NOMO-1 (cell line): ENCODE measurements around the gene SCMH1.

Source experiments
- DNase-seq, 2 experiments: peaks; one replicate each; lab custom pipeline; 2025; ENCODE audit not compliant: unreplicated experiment in 2 of 2; lab: John Stamatoyannopoulos, UW

The SCMH1 gene

DNA sequence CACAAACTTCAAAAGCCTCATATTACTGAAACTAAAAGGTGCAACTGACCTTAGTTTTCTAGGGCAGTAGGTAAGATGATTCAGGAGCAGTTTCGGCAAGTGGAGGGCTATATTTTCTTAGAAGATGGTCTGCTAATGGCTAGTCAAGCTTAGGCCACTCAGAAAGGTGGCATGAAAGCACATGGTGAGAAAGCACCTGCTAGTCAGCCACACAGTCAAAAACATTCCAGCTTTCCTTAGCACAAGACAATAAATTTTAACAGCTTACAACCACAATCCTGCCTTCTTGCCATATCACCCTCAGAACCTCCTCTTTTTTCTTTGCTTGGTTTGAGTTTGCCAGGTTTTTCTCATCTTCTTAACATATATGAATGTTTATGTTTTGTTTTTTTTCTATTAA, 139.5 kb downstream of the SCMH1 start:
- no peak for DNase-seq

DNA sequence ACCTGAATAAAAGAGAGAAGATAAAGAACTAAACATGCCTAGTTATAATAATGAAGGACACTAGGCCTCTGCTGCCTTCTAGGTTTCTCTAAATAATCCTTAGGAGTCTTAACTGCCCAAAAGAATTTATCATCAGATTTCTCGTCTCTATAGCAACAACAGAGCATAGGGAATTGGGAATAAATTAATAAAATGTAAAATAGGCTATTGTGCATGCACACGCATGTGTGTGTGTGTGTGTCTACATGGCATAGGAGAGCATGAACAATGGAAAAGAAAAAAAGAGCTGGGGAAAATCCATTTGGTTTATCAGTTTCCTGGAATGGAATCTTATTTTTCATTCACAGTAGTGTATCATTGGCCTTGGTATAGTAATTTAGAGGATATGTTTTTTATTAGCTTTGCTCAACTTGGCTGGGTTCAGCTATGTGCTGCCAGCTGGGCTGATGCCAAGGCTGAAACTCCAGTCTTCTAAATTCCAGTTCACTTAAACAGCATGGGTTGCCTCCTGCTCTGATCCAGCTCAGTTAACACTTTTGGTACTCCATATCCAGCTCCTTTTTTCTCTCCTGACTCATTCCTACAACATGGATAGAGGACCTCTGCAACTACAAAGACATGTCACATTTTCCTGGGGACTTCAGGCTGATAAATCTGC, 140.0 kb downstream of the SCMH1 start:
- DNase-seq, result no peak

DNA sequence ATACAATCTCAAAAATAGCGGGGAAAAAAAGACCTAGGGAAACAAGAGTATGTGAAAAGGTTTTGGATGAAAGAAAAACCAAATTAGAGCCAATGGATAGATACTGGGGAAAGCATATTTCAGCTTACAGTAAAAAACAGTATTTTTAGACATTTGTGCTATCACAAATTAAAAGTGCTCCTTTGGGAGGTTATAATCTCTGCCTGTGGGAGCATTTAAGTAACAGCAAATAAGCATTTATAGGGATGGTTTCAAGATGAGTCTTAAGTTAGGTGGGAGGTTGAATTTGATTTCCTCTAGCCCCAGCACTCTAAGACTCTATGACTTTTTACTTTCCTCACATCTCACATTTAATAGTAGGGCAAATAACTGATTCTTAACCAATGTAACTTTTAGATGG, 141.0 kb downstream of the SCMH1 start:
- no peak for DNase-seq

DNA sequence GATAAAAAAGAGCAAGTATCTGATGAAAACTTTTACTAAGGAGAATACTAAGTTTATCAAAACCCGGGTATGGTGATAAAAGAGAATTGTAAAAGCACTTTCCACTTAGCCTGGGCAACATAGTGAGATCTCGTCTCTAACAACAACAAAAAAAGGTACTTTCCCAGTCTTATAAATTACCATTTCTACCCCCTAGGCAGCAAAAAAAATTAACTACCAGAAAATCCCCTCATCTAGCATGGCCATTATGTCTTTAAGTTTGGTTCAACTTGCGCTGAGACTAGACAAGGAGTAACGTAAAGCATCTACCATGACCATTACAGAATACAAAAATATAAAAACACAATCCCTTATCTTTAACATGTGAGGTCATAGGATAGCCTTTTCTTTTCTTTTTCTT, 141.9 kb downstream of the SCMH1 start:
- no peak for DNase-seq

DNA sequence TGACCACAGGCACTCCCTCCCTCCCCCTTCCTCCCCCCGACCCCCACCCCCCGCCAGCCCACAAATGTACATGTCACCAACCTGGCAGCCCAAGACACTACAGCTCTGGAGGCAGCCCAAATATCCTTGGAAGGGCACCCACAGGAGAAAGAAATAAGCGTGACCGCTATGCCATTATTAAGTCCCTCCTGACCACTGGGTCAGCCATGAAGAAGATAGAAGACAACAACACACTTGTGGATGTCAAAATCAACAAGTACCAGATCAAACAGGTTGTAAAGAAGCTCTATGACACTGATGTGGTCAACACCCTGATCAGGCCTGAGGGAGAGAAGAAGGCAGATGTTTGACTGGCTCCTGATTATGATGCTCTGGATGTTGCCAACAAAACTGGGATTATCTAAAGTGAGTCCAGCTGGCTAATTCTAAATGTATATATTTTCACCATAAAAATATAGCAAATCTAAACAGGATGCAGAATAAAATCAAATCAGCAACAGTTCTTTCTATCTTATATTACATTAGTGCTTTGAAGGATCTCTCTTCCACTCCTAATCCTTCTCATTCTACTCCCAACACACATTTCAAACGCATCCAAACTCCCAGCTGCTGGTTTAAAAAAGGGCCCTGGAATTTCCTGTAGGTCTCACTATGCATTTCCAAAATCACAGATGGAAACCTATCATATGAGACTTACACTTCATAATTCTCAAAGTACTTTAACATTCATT, 143.2 kb downstream of the SCMH1 start:
- no peak for DNase-seq

DNA sequence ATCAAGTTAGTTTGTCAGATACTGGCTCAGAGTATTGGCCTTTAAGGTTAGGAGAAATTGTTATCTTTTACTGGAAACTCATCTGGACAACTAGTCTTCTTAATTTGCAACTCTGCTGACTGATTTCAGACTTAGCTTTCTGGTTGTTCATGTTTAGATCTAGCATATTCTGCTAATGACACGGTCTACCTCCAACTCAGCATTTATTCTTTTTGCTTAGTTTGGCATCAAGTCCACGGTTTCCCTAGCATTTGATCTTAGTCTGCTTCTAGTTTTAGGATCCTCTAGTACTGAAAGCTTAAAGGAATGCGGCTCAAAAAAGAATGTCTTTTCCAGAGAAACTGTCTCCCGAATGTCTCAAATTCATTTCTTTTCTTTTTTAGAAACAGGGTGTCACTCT, 145.0 kb downstream of the SCMH1 start:
- DNase-seq, result no peak

DNA sequence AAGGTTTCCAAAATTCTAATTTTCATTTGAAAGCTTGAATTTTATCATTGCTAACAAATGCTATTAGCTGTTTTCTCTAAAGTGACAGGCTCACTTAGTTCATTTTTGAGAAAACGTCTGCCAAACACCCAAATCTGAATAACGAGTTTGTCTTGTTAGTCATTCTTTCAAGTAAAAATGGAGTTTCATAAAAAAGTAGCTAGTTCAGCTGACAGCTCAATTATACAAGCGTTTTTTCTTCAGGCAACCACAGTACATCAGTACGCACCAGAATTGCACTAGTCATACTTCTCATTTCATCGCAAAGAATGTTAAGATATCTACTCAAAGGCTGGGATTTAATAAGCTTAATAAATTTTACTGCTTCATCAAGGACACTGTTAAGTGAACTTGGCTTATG, 148.3 kb downstream of the SCMH1 start:
- no peak for DNase-seq

DNA sequence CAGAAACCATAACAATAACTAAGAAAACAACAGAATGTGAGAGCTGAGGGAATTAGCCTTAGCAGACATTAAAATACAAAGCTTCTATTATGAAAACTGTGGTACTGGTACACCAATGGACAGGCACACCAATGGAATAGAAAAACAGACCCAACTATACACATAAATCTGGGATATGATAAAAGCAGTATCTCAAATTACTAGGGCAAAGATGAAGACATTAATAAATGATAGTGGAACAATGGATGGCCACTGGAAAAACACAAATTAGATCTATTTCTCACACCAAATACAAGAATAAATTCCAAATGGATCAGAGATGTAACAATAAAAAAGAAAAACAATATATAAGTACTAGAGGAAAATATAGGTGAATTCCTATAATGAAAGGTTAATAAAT, 155.2 kb downstream of the SCMH1 start:
- no peak for DNase-seq

DNA sequence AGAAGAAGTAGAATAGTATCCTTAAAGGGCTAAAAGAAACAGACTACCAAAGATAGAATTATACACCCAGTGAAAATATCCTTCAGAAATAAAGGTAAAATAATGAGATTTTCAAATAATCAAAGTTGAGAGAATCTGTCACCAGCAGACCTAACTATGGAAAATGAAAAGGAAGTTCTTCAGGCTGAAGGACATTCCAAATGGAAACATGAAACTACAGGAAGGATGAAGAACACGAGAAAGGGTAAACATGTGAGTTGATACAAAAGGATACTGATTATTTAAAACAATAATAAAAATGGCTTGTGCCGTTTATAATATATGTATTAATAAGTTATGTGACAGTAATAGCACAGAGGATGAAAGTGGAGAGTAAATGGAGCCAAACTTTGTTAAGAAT, 163.5 kb downstream of the SCMH1 start:
- no peak for DNase-seq

DNA sequence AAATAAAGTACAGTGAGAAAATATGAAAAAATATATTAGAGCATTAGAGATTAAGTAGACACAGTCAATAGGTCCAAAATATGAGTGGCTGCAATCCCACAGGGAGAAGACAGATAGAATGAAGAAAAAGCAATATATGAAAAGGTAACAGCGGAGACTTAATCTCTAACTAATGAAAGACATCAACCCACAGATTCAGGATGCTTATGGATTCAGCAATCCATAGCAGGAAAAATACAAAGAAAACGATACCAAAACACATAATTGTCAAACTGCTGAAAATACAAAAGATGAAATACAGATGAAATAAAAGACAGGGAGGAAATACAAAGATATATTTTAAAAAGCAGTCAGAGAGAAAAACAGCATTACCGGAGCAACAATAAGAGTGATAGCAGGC, 163.9 kb downstream of the SCMH1 start:
- no peak for DNase-seq

DNA sequence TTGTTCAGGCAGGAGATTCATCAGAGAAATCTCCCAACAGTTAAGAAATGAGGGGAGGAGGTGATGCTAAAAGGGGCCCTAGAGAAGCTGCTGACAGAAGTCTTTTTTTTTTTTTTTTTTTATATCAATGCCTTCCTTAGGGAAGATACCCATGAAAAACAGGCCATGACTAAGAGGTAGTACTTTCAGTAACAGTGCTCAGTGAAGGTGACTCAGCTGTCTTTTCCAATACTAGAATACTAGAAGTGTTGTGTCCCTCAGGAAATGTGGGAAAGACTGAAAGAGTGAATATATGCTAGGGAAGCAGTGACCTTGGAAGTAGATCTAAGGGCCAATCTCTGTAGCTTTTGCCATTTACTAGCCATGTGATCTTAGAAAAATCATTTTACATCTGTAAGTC, 168.1 kb downstream of the SCMH1 start:
- no peak for DNase-seq

DNA sequence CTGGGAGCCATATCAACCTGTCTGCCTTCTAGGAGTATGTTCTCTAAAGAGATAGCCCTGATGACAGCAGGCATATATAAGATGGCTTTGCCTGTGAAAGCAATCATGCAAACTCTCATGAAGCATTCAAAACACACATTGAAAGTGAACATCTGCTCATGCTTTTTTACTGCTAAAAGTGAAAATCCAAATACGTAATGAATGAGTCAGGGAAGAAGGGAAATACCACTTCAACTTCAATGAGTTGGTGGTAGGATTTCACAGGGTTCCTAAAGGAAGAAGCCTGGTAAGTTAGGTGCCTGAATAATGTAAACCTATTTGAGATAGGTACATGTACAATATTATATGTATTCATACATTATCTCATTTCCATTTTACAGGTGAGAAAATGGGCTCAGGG, 170.1 kb downstream of the SCMH1 start:
- no peak for DNase-seq

DNA sequence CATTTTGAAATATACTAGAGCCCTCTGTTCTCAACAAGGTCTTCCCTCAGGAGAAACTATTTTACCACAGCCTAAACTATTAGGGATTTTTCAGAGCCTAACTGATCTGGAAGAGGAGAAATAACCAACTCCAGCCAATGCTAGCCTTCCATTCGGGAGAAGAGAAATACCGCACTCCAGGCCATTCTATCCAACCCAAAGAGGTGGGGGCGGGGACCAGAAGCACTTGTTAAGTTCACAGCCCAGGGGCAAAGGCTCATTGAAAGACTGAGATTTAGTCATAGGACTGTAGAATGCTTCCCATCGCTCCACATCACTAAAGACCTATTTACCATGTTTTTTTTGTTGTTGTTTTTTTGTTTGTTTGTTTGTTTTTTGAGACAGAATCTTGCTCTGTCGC, 185.2 kb downstream of the SCMH1 start:
- DNase-seq, result no peak

DNA sequence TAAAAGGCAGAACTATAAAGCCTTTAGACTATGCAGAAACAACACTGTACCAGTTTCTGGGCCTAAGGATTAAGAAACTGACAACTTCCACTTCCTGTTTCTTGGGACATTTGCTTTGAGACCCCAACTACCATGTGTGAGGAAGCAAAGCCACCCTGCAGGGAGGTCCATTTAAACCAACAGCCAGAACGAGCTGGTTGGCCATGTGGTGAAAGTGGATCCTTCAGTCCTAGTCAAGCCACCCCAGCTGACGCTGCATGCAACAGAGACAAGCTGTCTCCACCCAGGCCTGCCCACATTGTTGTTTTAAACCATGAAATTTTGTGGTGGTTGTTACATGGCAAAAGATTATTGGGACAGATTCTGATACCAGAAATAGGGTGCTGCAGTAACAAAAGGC, 188.8 kb downstream of the SCMH1 start:
- peak; percentile 67 to 88 for DNase-seq

DNA sequence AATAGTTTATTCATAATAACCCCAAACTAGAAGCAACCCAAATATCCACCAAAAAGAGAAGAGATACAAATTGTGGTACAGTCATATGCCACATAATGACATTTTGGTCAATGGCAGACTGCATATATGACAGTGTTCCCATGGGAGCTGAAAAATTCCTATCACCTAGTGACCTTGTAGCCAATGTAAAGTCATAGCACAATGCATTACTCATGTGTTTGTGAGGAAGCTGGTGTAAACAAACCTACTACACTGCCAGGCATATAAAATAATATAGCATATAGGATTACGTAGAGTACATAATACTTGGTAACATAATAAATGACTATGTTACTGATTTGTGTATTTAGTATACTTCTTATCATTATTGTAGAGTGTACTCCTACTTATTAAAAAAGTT, 191.1 kb downstream of the SCMH1 start:
- no peak for DNase-seq

DNA sequence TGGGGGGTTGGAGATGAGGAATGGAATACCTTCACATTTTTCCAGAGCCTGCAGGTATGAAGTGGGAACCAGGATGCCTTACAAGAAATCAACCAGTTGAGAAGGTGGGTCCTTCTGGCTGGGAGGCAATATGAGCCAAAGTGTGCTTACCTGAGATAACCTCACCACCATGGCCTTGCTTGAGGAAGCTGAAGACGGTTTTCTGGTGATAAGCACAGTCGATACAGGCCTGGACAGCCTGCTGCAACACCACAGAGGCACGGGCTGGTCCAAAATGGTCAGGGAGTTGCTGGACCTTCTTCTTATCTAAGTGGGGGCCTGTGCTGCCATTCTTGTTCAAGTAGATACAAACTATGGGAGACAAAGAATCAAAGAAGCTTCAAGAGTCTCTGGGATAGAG, 193.6 kb downstream of the SCMH1 start:
- DNase-seq, result no peak

DNA sequence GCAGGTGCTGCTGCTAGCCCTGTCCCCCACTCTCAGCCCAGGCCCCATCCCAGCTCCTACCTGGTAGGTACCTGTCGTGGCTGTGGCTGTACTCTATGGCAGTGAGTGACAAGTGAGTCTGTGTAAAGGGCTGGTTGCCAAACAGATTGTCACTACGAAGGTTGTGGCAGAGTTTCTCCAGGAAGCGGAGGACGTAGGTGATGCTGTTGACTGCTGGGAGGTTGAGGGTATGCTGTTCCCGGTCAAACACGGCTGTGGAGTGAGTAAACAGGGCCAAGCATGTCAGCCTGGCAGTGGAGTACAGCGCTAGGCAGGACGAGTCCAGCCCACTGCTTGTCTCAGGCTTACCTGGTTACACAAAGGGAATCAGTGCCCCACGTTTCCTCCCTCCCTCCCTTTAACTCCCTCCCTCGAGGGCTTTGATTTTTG, 195.7 kb downstream of the SCMH1 start:
- DNase-seq, result no peak

DNA sequence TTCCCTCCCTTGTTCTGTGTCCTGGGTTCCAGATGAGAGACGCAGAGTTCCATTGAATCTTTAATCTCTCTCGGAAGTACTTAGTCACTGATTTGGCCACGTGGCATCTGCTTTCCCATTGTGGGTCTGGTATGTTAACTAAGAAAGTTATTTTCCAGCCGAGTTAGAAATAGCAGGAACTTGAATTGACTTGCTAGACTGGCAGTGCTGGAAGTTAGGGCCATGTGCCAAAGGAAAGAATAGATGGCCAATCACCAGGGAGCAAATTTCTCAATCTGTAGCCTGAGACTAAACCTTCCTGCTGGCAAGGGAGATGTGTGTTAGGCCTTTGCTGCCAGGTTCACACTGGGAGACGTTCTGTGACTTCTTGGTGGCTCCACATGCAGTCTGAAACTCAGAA, 196.4 kb downstream of the SCMH1 start:
- DNase-seq, result no peak

DNA sequence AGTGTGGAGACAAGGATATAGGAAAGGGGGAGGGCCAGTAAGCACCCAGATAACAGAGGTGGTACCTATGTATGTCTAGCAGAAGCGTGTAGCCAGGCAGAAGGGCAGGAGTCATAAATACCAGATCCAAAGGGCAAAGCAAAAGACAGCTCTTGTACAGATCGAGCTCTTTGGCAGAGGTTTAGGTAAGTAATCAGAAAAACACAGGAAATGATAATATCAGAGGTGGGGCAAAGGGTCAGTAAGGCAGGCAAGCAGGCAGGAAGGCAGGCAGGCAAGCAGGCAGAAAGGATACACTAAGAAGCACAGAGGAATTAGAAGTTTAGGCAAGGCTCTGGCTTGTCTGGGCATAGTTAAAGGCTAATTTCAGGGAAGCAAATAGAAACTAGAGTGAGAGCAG, 197.9 kb downstream of the SCMH1 start:
- DNase-seq, result no peak

DNA sequence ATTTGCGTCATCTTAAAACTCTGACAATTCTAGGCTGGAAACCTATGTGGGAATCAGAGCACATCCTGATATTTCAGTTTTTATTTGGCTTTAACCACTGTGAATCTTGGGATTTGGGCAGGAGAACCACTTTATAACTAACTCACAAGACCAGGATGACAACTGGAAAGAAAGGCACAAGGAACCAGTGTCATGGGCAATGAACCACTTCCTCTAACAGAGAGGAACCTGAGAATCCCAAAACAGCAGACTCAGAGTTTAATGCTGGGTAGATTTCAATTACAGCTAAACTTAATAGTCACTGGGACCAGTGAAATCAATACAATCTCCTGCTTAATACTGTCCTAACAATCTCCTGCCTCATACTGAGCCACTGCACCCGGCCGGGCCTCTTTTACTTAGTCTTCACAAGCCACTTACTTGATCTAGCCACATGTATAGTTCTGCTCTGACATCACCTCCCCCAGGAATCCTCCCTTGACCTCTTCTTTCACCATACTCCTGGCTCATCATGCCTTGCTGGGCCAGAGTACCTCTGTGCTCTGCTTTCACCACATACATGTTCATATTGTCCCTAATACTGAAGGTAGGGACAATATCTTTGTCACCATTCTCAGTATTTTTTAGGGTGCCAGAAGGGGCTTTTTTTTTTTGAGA, 200.4 kb downstream of the SCMH1 start:
- no peak for DNase-seq

DNA sequence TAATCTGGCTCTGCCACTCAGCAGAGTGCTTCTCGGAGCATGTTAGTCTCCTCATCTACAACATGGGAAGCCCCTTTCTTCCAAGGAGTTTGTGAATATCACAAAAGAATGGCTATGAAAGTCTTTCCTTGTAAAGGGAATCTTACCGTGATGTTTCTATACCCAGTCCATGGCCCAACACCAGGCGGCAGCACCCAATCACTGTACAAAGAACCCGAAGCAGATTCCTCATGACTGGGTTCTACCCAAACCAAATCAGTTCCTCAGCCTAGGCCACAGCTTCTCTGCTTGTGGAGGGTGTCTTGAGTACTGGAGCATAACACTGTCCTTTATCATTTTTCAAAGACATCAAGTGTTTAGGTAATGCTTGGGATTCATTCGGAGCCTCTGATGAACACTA, 204.0 kb downstream of the SCMH1 start:
- DNase-seq, result no peak
